Activated CD8-positive, alpha-beta memory T cell treated with anti-CD3 and anti-CD28 coated beads, Interleukin-2, amount 50 U/mL, for 1 hour (primary cell): Measurements from ENCODE around the gene PDCD10.
A peak's percentile ranks its signal among the peaks of the same experiment; 100 is the strongest.

Source experiments
- DNase-seq: peaks from one replicate; pipeline ENCODE4 v3.0.0-alpha.2; 2020; ENCODE audit errors: extremely low read depth

The PDCD10 gene

DNA sequence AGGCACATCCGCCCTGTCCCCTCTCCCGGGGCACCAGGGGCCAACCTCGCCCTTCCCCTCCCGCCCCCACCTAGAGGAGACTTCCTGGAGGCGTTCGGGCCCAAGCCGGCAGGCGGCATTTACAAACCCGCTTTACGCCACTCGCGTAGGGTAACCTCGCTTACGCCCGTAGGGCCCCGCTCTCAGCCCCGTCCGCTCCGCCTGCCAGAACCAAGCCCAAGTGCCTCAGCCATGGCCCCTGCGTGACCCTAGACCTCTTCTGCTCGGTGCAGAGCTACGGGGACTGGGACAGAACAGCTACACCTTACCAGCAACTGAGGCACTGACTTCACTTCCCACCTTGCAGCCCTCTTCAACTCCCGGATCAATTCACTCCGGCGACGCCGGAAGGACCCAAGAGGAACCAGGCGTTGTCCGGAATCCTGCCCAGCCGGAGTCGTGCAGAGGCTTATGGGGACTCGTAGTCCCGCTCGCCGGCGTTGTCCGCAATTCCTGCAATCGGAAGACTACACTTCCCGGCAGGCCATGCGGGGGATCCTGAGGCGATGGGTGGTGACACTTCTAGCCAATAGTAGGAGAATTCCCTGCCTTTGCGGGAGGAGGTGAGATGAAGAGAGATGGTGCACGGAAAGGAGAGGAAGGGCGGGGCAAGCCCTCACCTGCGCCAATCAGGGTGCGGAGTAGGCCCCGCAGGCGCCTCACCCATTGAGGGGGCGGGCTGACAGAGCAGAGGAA is at the start of gene PDCD10:
Gene PDCD10, minus strand, starts transcription at position 395 of the 735 bp plus-strand sequence. CDS start 14,735 bp downstream, outside the sequence.
- DNase-seq = peak; percentile 94

DNA sequence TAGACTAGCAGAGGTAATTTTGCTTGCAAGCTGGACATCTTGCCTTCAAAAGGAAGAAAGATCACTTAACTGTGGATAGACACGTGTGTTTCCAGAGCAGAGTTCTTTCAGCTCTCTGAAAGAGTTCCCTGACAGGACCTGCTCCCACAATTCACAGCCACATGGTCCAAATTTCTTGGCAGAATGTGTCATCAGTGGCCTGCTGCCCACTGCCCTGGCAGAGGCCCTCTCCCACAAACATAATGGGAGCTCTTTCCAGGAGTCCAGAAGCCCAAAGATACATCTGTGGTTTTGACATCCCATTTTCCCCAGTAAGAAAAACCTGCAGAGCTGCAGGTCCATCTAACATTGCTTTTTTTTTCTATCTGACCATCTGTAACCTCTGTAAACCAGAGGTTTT is 49.1 kb upstream of the PDCD10 start:
- DNase-seq = no peak

DNA sequence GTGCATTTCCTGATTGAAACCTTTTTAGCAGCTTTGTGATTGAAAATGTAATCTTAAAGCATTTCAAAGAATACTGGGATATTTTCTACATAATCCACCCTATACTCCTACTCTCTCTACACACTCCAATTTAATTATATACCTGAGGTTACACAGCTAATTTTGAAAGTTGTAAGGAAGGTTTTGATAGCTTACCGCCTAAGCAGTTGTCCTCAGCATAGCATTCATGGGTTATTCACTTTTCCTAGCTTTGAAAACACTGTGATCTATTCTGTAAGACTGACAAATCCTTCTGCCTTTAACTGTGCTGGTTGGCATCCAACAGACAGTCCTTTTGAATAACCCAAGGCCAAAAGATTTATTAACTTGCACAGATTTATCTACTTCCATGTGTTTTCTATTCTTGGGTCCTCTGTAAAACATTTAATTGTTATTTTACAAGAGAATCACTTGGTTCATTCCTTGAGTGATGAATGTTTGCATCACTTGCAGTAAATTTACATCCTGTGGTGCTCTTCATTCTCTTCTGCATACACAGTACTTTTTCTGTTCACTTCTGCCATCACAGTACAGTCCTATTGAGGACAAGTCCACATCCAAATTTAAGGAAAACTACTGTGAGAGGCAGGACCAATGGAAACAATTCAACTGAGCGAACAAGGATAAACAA is 45.7 kb upstream of the PDCD10 start:
- DNase-seq = no peak

DNA sequence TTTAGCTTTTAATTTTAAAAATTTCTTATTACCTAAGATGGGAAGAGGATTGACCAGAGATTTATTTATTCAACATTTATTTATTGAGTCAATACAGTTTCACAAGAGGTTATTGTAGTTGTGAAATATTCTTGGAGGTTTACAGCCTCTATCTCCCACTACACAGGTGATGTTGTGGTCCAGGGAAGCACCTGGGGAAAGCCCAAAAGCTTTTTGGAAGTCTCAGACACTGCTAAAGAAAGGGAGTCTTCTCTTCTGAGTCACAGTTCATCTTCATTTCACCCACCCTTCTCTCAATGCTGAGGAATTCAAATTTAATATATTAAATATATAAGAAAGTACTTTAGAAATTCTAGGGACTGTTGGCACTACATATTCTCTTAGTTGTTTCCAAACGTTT is 42.7 kb upstream of the PDCD10 start:
- no peak for DNase-seq

DNA sequence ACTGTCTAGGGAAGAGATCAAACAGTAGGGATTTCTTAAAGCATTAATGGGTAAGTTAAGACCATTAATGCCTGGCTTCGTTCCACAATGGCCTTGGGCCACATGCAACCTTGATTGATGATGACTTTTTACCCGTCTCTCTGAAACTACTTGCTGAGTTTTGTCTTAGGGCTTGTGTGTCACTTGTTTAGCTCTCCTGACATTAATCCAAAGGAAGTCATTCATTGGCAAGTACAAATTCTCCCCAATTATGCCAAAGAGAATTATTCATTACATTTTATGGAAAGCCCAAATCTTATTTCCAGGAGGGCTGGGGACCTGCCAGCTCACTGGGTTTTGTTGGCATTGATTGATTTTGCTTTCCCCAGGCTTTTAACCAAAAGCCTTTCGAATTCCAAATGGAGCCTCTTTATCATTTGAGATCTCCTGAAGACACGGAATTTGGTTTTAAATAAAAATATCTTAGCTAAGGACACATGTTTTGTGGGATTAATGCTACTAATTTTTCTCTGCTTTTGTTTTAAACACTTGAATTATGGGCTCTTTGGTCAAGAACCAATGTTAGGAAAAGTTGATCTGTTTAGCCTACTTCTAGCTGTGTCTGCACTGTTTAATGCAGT is 41.5 kb upstream of the PDCD10 start:
- DNase-seq = no peak

DNA sequence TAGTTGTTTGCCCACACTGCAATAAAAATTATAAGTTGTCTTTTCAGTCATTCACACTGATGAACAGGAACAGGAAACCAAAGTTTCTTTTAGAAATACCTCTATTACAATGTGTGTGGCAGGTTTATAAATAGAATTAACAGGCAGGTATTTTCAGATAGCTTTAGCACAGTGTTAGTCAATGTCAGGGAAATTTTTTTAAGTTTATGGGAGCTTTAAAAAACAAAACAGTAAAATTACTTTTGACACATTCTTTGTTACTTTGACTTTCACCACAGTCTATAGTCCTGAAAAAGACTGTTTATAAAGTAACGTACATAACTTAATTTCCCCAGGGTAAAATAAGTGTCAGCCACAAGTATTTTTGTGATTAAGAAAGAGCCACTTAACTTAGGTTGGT is 38.9 kb upstream of the PDCD10 start:
- no peak for DNase-seq

DNA sequence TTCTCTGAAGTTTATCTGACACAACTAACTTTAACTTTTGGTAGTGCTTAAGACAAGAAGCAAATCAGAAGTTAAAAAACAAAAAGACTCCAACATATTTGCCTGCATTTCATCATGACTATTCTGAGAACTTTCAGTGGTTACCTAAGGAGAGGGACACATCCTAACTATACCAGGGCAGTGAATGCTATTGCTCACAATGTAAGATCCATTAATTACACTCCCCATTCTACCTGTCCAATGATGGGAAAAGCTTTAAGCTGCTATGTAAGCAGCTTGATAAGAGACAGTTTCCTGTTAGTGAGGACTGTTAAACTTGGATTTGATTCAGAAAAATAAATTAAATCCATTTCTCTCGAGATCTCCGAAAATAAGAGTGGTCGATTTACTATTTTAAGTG is 38.3 kb upstream of the PDCD10 start:
- no peak for DNase-seq

DNA sequence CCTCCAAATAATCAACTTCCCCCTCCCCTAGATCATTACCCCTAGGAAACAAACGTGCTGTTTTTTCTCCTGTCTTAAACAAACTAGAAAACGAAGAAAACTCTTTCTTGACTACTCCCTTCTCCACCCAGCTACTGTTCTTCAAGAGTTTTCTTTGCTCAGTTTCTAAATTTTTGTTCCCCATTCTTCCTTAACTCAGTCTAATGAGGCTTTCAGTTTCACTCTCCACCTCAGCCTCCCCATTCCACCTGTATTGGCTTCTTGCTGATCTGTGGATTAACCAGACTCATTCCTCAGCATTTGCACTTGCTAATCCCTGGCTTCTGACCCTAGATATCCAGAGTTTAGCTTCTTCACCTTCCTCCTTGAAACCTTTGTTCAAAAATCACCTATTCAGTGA is 27.6 kb upstream of the PDCD10 start:
- DNase-seq = no peak

DNA sequence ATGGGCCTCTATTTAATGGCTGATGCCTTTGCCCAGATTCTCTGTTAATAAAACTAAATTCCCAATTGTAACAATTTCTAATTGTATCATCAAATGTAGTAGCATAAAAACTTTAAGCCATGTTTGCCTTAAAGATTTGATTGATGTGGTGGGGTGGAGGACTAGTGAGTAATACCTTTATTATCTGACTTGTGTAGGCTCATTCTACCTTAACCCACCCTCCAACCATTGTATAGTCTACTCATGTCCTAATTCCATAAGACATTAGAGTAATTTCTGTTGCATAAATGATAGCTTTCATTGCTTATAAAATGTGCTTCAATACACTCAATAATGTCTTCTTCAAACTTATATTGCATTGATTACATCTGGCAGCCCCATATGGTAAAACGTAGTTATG is 26.6 kb upstream of the PDCD10 start:
- no peak for DNase-seq

DNA sequence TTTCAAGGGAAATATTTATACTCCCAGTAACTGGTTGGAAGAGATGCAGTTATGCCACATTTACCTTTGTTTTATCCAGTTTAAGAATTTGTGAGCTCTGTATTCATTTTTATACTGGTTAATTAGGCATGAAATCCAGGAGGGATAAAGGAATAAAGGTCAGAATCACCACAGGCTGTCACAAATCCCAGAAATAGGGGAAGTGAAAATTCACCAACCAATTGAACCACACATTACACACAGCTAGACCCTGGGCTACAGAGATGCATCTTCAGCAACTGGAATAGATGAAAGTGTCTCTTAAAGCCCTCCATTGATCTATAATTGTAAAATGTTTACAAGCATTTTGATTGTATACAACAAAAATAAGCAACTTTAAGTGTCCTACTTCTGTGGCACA is 19.4 kb upstream of the PDCD10 start:
- DNase-seq = no peak

DNA sequence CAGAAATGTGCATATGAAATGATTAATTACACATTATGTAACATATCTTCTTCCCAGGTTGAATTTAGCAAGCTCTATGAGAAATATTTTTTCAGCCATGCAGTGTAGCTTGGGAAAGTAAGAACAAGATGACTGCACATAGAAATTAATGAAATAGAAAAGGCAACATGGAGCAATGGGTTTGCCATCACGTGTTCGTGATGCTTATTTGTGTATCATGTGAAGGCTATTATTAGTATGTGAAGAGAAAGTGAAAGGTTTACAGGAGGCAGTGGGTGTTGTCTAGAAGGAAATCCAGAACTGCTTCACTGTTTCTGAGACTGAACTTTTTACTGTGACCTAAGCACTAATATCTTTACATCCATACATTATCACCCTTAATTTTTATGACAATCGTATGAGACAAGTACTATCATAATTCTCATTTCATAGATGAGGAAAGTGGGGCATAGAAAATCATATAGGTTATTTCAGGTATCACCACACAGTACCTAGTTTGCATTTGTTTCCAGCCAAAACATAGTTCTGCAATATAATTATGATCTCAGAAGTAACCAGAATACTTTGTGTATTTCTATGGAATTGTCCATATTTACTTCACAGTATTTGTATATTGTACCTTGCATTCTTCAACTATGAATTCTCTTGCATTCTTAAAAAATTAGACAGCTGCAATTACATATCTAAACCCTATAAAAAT is 15.7 kb upstream of the PDCD10 start:
- DNase-seq = no peak

DNA sequence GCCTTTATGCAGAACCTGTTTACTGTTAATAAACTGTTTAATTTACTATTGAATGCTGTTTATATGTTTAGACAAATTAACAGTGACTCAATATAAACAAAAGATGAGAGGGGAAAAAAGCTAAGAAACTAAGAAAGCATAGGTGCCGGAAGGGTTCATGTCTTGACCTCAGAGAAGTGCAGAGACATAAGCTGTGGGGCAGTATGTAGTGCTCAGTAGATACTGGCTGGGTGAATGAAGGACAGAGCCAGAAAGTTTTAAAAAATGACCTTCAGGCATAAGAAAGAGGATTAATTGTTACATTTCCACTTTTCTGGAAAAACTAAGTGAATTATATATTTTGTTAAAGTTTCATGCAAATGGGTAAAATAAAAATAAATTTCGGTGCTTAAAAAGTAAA is 15.0 kb upstream of the PDCD10 start:
- DNase-seq = no peak

DNA sequence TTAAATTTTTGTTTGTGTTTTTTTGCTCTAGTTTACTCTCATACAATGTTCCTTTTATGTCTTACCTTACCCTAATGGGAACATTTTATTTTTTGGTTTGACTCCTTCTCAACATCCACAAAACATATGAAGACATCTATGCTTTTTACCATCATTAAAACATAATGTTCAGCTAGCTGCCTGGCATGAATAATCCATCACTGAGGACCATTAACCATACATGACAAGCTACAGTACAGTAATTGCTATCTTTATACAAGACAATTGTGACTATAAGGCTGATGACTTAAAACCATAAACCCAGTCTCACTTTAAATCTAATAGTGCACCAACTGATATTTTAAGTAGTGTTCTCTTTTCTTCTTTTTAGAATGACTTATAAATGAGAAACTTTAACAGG is 14.5 kb upstream of the PDCD10 start:
- no peak for DNase-seq

DNA sequence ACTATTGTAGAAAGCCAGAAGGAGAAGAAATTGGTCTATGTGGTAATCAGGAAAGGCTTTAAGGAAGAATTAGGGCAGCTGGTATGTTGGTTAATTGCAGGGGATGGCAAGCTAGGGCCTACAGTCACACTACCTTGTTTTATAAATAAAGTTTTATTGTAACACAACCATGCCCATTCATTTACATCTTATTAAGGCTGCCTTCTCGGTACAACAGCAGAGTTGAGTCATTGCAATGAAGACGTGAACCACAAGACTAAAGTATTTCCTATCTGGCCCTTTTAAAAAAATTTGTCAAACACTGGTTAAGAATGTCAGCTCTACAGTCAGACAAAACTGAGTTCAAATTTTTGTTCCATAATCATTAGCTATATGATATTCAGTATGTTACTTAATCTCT is 9.1 kb upstream of the PDCD10 start:
- no peak for DNase-seq

DNA sequence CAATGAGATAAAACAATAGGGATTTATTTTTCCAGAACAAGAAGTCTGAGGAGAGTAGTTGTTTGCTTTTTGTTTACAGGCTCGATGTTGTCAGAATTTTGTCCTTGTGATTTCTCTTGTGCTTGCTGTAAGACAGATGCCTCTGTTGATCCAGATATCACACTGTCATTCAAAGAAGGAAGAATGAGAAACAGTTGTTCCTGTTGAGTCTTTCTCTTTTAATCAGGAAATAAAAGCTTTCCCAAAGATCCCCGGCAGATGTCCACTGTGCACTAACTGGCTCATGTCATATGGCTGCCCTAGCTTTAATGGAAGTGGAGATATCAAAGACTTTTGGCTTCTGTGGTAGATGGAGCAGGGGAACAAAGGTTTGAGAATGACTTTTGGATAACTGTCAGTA is 7.6 kb upstream of the PDCD10 start:
- DNase-seq = no peak

DNA sequence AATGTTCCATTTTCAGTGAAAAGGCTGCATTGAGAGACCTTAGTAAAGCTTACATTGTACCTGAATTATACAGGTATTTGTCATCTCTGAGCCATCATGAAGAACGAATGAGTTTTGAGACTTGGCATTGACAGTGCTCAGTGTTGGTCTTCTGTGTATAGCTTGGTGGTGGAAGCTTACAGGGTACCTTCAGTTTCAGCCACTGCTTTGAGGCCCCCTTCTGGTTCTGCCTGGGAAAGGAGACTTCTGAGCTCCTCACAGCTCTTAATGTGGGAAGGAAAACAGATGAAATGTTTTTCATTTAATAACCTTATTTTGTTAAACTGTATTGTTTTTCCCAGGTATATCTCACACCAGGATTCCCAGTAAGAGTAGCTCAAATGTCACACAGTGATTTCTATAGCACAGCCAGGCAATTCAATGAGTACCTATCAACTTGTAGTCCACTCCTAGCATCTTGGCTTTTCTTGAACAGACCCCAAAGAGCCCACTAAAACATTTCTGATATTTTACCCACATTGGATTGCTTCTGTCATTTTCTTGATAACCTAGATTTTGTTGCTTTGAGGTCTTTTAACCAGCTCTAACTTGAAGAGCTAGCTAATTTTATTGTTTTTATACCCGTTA is 6.4 kb upstream of the PDCD10 start:
- DNase-seq = no peak

DNA sequence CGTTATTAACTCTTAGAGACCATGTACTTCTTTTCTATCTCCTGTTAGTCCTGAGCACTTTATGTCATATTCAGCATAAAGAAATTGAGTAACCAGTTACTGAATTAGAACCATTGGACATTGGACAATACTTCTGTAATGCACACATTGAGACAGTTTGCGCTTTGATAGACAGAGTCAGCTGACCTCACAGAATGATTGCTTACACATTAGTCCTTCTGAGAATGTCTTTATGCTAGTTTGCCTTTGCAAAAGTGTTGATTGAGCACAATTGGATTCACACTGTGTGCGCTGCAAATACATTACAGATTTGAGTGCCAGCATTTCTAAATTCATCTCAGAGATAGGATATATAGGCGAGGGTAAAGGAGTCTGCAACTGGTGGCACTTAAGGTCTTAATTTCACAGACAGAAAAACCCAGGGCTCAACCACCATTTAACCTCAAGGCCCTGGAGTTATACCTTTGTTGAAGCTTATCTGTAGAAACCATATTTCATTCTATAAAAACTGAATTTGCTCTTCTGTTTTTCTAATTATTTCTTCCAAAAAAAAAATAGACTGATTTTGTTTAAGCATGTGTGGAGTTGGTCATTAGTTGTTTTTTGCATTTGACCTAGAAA is 4.6 kb upstream of the PDCD10 start:
- no peak for DNase-seq

DNA sequence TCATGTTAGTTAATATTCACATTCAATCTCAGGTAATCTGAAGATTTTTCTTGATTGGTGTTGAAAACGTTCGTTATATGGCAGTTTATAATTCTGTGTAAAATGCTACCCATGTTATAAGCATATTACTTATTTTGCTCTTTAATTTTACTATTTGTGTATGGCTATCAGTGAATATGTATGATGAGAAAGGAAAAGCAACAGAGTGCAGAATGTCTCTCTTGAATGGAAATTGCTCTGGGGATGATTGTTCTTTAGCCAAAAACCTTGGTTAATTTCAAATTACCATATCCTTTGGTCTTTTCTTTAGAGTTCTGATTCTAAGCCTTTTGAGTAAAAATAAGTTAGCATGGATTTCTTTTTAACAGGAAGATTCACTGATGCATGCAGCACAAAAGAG is 3.3 kb upstream of the PDCD10 start:
- DNase-seq = no peak

DNA sequence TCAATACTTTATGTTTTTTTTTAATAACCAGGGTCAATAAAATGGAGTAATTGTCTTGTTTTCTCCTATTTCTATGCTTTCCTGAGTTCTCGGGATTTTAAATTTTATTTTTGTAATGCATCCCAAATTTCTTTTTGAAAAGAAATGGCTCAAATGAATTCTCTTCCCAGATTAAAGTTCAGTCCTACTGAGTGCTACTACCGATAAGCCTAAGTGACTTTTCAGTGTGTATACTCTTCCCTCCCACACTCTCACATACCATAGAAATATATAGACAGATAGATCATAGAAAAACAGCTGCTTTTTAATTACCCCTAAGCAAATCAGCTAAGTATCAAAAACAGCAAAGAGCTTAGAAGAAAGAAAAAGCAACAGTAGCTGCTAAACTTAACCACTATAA is 2.3 kb upstream of the PDCD10 start:
- DNase-seq = no peak

DNA sequence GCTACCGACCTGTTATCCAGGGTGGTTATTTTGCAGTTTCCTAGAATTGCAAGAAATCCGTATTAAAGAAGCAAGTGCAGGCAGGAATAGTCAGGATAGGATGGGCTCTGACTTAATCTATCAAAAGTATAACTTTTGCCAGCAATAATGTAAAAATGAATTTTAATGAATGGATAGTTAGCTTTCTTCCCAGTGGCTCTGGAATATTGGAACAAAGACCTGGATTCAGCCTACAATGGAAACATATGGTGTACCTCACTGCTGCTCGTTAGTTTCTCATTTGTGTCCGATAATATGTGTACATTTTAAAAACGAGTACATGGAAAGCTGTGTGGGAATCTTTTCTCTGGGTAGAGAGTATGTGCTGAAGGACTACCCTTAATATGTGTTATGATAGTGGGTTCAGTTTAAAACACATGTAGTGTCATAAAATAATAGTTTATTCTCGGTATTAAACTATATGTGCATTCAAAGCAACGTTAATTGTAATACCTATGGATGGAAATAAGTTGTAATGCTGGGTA is 1.6 kb upstream of the PDCD10 start:
- DNase-seq = no peak
